ENCODE results near the gene DCPS.

DNA sequence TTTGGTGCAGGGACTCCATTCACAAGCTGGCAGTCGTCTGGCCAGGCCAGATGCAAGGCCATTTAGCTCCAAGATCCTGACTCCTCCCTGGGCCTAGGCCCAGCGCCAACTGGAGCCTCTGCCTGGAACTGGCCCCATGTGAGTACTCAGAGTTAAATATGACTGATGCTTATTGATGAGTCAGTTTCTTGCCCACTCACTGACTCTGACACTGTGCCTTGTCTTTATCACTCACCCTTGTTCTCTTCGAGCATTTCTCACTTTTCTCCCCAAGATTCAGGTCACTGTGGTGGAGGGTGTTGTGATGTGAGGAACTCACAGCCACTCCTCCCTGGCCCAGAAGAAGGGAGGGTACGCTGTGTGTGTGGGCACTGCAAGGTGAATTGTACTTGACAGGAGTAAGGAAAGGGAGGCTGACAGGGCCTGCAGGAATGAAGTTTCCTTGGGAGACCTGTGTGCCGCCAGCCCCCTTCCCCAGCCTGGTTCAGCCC lies 28.4 kb downstream of the DCPS start:
- TF ChIP-seq, protein P1, sequence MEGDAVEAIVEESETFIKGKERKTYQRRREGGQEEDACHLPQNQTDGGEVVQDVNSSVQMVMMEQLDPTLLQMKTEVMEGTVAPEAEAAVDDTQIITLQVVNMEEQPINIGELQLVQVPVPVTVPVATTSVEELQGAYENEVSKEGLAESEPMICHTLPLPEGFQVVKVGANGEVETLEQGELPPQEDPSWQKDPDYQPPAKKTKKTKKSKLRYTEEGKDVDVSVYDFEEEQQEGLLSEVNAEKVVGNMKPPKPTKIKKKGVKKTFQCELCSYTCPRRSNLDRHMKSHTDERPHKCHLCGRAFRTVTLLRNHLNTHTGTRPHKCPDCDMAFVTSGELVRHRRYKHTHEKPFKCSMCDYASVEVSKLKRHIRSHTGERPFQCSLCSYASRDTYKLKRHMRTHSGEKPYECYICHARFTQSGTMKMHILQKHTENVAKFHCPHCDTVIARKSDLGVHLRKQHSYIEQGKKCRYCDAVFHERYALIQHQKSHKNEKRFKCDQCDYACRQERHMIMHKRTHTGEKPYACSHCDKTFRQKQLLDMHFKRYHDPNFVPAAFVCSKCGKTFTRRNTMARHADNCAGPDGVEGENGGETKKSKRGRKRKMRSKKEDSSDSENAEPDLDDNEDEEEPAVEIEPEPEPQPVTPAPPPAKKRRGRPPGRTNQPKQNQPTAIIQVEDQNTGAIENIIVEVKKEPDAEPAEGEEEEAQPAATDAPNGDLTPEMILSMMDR (IDR thresholded peaks at IDR 0.05; ENCODE audit: insufficient read depth, low read depth, low read length) = no peak
- no peak for TF ChIP-seq EZH2 (IDR thresholded peaks at IDR 0.05; ENCODE audit: insufficient read depth, low read length)

Measured in astrocyte (in vitro differentiated cells and primary cell).